NCI-H187 (cell line): ENCODE results near the gene NRXN3.
A peak's percentile ranks its signal among the peaks of the same experiment; 100 is the strongest.

Experiments
- DNase-seq, 2 experiments: peaks; one replicate each; lab custom pipeline; 2025; lab: John Stamatoyannopoulos, UW

NRXN3 gene

DNA sequence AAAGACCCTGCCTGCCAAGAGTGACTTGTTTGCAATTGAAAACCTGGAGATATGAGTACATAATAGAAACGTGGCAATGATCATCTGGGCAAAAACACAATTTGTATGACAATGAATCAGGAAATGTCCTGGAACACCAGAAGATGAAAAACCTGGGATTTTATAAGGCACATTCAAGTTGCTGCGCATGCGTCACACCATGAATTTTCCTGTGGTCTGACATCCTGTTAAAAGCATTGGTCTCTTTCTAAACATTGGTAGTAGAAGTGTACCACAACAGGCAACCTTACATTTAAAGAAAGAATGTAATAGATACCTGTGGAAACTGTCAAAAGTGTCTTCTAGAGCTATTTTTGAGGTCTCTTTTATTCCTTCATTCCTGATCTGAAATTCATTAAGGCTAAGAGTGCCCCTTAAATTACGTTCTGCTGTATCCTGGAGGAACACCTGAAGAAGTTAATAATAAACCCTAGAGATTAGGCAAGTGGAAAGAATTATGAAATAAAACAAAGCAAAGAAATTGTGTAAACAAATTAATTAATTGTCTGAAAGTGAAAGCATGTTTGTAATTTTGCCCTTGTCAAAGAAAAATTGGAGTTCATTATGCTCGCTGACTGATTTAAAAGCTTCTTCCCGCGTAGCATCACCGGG is 1364.7 kb downstream of the NRXN3 start:
- DNase-seq, result no peak

DNA sequence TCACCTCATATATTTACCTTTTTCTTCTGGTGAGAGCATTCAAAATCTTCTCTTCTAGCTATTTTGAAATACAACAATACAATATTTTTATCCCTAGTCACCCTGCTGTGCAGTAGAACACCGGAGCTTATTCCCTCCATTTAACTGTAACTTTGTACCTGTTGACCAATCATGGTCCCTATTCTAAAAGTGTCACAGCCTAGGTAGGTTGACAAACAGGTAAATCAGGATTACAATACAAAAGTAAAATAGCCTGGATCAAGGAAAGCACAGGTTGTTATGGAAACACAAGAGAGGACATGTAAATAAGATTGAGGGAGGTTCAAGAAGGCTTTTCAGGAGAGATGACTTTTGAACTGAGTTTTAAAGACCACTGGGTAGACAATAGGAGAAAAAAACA is 1370.2 kb downstream of the NRXN3 start:
- DNase-seq, result no peak

DNA sequence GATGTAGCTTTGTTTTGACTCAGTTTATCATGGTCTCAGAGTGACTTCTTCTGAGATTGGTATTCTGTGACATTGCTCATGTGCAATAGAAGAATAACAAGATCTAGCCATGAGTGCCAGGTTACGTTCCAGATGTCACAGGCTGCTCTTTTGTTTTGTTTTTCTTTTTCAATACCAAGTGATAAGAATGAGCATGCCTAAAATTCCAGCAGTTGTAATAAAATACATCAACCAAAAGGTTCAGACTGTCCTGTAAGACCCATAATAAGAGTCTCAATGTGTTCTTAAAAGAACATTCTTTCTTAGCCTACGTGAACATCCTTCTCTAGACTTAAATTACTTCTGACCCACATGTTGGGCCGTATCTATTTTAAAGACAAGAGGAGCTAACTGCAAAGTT is 1371.9 kb downstream of the NRXN3 start:
- no peak for DNase-seq

DNA sequence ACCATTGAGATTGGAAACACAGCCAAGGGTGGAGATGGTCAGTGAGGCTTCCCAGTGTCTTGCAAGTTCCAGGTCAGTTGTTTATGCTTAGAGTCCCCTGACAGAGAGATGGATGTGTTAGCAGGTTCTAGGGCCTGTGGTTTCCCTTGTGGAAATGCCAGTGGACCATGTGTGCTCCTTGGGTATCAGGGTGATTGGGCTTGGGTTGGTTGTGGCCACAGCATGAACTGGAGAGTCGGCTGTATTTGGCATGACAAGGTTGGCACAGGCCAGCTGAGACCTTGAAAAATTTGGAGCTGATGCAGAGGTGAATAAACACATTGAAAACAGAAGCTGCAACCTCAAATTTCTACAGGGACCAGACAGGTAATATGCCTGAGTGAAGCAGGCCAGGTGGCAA is 1373.2 kb downstream of the NRXN3 start:
- DNase-seq, result no peak

DNA sequence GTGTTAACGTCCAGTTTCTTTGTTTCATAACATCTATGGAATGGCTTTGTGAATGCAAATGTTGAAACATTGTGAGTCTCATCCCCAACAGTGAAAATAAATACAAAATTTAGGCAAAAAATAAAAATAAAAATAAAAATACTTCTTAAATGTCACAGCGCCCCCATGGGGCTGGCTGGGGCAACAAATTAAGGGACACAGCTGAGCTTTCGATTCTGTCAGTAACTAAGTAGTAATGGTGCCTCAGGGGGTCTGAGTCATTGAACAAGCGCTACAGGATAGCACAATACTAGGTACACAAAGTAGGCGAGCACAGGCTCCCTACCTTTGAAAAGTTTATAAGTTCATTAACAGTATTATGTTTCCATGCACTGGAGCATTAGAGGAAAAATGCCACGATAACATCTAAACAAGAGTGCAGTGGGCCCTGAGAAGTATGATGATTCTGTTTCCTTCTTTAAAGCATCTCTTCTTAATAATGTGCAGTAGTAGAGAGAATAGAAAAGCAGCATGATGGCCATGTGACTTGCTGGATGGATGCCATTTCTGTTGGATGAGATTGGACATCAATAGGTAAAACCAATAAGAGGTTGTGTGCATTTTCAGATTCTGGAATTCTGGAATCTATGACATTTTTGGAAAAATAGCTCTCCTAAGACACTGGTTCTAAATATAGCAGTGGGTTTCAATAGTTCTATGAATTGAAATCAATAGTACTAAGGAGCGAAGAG is 1374.0 kb downstream of the NRXN3 start:
- DNase-seq, result no peak

DNA sequence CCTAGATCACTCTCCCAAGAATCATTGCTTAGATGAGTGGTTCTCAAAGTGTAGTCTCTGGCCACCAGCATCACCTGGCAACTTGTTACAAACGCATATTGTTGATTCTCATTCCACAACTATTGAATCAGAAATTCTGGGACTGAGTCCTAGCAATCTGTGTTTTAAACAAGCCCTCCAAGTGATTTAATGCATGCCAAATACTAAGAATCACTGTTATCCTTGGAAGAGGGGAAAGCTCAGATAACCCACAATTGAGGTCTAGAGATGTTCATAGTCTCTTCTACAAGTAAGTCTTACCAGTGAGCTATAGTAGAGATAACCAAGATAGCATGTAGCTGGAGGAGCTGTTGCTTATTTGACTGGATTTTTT is 1374.5 kb downstream of the NRXN3 start:
- DNase-seq, result no peak

DNA sequence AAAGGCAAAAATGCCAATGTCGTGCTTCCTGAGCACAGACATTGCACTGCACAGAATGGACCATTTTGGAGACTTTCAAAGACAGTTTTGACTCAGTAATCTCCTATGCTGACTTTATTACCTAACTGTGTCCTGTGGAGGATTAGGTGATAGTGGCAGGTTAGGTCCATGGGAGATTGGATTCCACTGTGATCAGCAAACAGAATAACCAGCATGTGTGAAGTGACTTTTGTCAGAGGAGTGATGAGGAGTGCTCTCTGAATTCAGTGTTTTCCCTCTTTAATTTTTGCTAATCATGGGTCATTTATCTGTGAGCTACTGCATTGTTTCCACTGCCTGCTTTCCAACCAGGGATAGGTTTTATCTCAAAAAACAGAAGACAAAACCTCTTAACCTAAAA is 1378.7 kb downstream of the NRXN3 start:
- no peak for DNase-seq

DNA sequence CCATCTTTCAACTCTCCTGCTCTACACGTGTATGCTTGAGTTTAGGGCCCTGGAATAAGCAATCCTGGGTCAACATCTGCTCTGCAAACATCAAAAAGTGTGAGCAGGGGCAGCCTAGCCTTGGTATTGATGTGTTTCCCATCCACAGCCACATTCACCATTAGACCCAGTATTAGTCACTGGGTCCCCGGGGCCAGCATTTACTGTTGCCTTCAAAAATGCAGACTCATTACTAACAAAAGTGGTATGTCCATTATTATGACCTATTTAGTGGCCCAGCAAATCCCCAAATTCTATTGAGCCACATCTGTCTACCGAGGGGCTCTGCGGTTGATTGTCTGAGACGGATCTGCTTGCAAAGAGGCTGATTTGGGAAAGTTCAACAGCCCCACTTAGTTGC is 1379.3 kb downstream of the NRXN3 start:
- DNase-seq, result no peak

DNA sequence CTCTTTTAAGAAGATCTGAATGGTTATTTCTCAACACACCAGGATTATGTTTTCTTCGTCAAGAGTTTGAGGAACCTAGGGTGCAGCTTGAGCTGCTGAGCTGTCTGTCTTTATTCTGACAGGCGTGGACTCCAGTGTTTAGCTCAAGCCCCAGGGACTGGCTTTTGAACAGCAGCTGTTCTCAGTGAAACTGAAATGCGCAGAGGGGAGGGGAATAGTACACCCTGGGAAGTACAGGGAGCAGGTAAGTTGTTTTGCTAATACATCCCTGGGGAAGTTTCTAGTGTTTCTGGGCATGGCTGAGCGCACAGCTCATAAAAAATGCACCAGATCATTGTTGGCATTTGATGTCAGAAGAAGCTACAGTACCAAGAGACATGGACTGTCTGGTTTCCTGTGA is 1381.3 kb downstream of the NRXN3 start:
- peak; percentile 63 to 87 for DNase-seq

DNA sequence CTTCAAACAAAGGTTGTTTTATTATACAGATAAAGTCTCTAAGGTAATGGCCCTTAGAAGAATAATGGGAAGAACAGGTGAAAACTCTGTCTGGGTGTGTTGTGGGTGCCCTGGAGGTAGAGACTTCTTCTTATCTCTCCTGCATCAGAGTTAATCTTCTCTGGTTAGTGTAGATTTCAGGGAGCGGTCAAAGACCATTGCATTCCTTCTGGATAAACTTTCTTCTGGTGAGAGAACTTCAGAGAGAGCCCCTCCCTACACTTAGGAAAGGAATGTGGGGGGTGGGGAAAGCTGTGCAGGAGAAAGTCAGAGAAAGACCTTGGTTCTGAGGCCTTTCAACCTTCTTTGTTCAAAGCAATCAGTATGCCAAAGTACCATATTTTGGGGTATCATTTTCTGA is 1382.6 kb downstream of the NRXN3 start:
- DNase-seq, result no peak

DNA sequence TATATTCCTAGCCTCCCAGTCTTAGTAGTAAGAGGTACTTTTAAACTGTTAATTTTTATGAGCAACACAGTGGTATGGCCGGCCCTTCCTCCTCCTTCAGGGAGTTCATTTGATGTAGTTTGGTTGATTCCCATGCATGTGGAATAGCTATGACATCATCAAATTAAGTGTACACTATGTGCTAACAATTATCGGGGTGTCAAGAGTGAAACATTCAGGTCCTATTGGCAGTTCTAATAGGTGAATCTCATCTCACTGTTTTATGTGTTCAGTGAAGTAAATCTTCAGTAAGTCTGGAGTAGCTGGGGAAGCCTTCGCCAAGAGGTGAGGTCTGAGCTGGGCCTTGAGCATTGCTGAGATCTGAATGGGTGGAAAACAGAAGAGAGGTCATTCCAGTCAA is 1384.6 kb downstream of the NRXN3 start:
- no peak for DNase-seq

DNA sequence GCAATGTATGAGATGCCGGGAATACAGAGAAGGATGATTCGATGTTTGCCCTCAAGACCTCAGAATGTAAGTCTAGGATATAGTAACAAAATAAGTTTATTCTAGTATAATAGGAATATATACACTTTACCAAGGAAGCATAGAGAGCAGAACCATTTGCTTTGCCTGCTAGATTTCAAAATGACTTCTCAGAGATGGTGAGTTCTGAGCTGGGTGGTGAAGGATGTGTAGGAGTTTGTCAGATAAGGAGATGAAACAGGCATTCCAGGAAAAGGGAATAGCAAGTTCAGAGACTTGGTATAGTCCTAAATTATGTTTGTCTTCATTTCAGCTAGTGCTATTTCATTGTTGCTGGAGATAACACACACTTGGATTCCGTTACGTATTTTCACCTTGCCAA is 1385.3 kb downstream of the NRXN3 start:
- DNase-seq, result no peak

DNA sequence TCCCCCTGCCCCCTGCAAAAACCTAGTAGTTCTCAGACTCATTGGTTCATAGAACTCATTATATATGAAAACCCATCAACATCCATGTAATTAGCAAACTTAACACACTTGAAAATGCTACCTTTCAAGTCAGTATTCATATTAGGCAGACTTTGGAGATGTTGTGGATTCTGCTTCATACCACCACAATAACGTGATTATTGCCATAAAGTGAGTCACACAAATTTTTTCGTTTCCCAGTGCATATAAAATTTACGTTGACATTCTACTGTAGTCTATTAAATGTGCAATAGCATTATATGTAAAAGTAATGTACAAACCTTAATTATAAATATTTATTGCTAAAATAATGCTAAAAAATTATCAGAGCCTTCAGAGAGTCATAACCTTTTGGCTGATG is 1387.1 kb downstream of the NRXN3 start:
- no peak for DNase-seq

DNA sequence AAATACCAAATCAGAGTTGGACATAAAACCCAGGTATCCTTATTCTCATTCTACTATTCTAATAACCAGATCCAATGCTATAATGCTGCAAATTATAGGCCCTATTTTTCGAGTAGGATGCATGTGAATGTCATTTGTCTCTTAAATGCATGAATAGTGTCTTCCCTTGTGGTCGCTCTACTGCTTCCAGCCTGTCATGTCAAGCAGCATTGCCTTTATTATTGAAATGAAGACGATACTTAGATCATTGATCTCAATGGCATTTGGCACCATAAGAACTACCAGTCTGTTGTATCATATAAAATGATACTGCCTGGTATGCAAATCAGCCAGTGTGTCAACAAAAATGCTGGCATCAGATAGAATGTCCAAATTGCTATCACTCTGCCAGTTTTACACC is 1392.0 kb downstream of the NRXN3 start:
- no peak for DNase-seq

DNA sequence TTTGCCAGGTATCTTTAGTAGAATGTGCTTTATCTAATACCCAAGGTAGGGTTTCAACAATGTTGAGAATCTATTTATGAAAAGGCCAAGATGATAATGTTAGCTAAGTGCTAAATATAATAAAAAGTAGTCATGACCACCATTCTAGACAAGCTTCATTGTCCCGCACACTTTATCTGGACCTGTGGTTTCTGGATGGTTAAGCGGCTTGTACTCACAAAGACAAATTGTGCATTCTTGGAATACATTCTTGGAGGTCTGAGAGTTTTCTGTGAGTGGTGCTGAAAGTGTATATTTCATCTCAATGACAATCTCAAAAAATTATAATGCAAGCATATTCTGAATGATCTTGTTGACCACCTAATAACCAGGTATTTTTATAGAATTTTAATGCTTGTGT is 1394.2 kb downstream of the NRXN3 start:
- no peak for DNase-seq

DNA sequence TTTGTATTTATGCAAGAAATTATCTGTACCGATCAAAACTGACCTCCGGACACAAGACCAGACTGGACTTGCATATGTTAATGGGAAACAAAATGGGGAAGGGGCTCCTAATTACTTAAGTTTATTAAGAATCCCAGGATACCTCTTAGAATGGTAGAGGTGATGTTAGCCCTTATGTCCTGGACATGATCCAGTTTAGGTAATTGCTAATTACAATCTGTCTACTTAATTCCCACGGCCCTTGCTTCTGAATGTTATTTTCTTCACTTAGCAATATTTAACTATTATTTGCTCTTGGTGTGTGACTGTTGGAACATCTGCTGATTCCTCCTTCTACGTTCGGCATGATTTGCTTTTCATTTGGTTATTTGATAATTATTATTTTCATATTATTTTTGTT is 1397.1 kb downstream of the NRXN3 start:
- no peak for DNase-seq

DNA sequence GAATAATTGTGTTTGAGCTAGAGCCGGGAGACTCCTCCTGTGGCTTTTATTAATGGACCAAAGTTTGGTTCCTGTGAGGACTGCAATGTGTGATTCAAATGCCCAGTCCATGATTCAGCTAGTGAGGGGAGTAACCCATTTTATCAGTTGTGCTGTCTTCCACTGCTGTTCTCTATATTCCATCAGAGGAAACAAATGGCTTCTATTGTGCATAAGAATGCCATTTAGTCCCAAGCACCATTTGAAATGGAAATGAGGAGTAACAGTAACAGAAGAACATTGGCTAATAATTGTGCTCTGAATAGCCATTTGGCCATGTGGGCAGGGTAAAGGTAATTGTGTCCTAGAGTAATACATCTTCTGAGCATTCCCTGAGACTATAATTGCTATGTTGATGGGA is 1398.4 kb downstream of the NRXN3 start:
- no peak for DNase-seq

DNA sequence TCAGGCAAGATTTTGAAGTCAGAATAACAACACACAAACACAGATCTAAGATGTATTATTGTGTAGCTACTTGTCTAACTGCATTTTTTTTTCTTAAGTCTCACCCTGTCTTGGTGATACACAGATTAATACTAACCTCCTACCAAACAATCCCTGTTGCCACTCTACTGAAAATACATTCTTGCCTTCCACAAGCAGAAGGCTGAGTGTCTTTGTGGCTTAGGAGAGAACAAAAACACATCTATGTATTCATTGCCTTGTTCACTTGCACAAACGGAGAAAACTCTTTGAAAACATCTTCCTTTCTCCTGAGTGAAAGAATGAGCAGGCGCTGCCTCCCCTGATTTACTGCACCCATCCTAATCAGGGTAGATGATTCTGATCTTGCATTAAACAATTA is 1398.9 kb downstream of the NRXN3 start:
- no peak for DNase-seq

DNA sequence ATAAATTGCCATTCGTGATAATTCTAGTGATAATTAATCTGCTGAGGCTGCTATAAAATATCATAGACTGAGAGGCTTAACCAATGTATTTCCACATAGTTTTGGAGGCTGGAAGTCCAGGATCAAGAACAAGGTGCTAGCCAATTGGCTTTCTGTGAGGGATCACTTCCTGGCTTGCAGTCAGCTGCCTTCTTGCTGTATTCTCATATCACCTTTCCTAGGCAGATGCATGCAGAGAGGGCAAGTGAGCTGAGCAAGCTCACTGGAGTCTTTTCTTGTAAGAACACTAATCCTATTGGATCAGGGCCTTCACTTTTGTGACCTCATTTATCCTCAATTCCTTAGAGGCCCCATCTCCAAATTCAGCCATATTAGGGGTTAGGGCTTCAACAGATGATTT is 1400.5 kb downstream of the NRXN3 start:
- DNase-seq, result no peak

DNA sequence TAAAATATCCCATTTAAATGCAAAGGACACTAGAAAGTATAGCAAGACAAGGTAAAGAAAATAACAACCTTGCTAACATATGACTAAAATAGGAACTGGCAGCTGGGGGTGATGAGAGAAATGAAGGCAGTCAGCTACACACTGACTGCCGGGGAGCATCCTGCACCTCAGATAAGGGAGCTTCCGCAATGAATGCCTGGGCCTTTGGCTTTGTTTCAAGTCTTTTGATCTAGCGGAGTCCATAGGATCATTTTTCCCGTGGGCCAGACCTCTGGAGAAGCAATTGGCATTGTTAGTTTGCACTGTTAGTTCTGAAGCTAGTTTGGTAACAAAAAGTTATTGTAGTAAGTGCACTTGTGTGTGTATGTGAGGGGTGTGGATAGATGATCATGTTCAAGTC is 1401.2 kb downstream of the NRXN3 start:
- no peak for DNase-seq

DNA sequence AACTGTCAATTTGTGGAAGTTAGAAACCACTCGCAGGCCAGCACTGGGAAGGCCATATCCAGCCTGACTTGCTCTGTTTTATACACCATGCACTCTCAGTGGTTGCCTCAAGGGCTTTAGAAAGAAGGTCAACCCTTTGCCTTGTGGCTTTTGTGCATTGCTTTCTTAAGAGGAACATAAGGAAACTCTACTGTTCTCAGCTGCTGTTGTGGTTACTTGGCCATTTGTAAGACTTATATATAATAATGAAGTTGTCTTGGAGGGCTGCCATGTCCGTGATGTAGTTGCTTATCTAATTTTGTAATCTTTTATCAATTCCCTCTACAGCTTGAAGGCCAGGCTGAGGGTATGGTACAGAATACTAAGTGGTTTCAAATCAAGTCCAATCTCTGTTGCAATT is 1403.3 kb downstream of the NRXN3 start:
- DNase-seq, result no peak

DNA sequence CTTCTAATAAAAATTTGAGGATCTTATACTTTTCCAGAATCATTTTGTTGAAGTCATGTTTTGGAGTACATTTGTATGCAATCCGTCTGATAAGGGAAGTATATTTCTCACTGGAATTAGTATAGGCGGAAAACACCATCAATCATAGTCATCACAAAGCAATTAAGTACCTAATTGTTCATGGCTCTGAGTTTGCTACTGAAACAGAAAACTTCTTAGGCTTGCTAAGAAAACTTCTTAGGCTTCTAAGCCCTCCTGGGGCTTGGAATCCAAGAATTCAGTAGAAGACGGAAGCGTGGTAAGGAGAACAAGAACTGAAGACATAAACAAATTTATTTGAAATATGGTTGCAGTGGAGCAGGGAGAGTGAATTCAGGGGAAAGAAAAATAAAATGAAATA is 1404.9 kb downstream of the NRXN3 start:
- DNase-seq, result no peak

DNA sequence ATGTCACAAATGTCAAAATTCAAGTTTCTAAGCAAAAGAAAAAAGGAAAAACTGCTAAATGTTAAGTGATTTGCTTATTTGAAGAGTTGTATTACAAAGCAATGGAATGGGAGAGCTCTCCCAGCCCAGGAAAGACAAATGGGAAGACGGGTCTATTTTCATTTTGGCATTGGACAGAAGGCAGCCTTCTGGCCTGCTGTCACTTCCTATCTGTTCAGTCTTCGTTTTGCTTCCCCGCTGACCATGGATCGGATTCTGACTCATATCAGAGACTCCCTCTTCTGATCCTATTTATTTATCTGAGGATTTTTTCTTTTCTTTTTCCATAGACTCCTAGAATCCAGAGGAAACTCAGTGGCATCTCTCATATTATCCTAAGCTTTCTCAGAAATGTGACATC is 1406.3 kb downstream of the NRXN3 start:
- DNase-seq, result no peak

DNA sequence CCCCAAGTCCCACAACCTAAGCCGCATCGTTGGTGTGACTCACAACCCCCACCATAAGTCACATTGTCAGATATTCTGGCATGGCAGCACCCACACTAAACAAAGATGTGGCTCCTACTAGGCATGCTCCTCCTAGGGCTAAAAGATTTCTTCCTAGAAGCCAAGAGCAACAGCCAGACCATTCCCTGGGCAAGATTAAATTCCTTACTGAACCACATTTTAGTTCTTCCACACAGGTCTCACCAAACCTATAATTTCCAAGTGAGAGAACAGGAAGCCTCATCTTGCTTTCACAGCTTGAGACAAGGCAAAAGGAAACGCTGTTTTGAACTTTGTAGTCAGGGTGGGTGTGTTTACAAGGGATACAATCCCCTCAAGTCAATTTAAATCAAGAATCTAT is 1408.3 kb downstream of the NRXN3 start:
- no peak for DNase-seq
